ENCODE measurements around the gene DHTKD1.
"Not testable (repeated sequence)": the region's sequence is repeated elsewhere in the genome, so short reads cannot be mapped to it uniquely, and the experiment has no call there.

The DHTKD1 gene

DNA sequence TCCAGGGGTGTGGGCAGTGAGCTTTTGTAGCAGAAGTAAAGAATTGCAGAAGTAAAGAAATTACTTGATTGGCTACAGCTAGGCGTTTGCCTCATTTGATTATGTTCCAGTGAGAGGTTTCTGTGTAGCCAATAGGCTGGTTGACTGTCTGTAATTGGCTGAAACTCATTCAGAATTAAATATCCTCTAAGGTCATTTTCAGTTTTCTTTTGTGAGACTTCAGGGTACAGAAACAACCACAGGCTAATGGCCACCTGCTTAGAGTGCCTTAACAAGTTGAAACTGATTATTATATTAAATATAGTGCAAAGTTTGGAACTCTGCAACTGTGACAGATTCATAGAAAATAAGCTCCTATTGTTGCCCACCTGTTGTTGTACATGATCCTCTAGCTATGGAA is 71.3 kb downstream of the DHTKD1 start:
- no peak for DNase-seq (ENCODE audit: low spot score)

GRCh38 chr10:12144538-12144937 is 75.8 kb downstream of the DHTKD1 start:
- DNase-seq (ENCODE audit: low spot score) = no peak

- no peak for DNase-seq (ENCODE audit: low spot score)
These were observed 81.4 kb downstream of the DHTKD1 start for GRCh38 chr10:12150163-12150562.

DNA sequence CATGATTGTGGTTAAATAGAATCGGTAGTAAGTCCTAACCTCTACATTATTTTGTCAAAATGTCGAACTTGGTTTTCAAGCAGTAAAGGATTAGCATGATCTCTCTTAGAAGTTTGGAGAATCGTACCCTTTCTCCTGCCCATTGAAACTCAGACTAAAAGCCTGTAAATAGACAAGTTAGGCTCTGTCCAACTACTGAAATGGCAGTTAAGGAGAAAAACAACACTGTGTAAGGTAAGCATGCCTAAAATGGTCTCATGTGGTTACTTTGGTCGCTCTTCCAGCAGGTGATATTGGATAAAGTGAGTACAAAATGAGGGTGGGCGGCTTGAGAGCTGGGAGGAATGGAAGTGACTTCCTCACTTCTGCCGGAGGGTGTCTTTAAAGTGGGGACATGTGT is 85.8 kb downstream of the DHTKD1 start:
- DNase-seq (ENCODE audit: low spot score) = no peak

GRCh38 chr10:12156367-12157123 is 87.8 kb downstream of the DHTKD1 start:
- DNase-seq (ENCODE audit: low spot score) = no peak

DNA sequence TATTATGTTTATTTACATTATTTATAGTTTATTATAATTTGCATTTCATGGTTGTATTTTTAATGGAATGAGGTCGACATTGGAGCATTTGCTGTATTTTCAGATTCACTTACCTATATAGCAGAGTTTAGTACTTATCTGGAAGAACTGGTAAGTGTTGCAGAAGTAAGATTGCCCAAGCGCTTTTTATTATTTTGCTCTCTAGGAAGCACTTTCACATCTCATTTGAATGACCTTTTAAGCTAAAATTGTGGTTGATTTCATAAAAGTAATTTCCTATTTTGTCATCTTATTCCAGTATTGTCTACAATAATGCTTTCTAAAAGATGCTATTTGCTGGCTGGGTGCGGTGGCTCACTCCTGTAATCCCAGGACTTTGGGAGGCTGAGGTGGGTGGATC is 89.4 kb downstream of the DHTKD1 start:
- DNase-seq (ENCODE audit: low spot score) = no peak

DNA sequence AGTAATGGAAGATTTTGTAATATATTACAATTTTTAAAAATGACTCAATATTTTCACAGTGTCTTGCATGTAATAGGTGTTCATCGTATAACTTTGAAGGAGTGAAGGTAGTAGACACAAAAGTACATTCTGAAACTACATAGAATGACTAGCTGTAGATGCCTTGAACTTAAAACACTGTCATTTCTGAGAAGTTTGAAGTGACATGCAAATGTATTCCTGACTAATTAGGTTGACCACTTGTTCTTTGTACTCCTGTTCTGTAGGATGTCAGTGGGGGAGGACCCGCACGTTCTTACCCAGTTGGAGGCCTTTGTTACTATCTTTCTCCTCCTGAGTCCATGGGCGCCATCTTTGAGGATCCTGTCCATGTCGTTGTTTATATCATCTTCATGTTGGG is 91.9 kb downstream of the DHTKD1 start:
- no peak for DNase-seq (ENCODE audit: low spot score)

- no peak for DNase-seq (ENCODE audit: low spot score)
These were observed 94.2 kb downstream of the DHTKD1 start for GRCh38 chr10:12162927-12163326.

DNA sequence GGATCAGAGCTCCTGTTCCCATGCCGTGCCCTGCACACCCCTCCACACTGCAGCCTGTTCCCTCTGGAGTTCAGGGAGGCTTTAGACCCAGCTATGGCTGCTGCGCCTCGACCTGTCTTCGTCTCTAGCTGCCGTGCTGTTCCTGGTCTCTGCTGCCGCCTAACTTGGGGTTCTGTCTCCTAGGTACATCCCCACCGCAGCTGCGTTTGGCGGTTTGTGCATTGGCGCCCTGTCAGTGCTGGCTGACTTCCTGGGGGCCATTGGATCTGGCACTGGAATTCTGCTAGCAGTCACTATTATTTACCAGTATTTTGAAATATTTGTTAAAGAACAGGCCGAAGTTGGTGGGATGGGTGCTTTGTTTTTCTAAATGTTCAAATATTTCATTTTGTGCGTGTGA is 95.3 kb downstream of the DHTKD1 start:
- DNase-seq (ENCODE audit: low spot score) = no peak

DNA sequence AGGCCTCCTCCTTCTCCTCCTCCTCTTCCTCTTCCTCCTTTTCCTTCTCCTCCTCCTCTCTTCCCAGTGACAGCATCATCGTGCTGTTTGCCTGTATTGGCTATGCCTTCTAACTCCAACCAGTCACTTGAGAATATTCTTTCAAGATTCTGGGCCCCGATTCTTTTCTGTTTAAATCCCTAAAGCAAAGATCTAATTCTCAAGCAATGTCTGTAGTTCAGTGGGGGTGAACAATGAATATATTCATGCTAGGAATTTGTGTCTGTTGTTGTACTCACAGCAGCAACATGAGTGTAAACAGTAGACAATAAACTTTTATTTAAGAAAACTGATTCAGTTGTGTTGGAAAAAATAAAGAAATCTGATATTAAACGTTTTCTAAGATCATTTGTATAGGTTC is 96.3 kb downstream of the DHTKD1 start:
- no peak for DNase-seq (ENCODE audit: low spot score)

DNA sequence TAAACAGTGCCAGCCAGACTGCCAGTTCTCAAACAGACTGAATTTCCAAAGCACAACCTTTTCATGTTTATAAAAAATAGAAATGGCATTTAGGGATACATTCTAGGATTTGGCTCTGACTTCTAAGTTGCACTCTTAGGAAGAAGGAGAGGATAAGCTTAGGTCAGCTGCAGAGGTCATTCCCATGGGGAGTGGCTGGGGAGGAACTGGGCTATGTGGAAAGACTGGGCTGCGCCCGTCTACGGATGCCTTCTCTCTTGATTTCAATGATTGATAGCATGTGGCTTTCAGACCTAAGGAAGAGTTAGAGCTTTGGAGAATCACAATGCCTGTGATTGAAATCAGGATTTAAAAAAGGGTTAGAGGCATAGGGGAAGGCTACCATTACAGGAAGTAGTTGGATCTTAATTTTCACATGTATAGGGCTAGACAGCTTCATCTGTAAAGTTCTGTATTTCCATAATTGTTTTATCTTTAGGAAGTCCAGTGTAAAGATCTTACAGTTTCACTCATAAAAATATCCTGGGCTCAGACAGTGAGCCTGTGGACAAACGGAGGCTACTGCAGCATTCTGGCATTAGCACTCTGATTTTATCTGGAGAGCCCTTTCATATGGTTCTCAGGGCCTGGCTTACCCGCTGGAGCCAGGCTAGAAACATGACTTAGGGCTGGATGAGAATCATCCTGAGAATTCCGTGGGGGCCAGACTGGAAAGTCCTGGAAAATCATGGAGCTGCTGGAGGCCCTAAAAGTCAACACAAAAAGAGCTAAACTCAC is 97.4 kb downstream of the DHTKD1 start:
- no peak for DNase-seq (ENCODE audit: low spot score)

- DNase-seq (ENCODE audit: low spot score) = not testable (repeated sequence)
These were observed 102.8 kb downstream of the DHTKD1 start for GRCh38 chr10:12171512-12171911.
